Stimulated activated CD8-positive, alpha-beta memory T cell treated with anti-CD3 and anti-CD28 coated beads, Interleukin-7, amount 100 ng/mL, for 48 hours (primary cell): Measurements from ENCODE around the gene ACAD8.

Source experiments
- DNase-seq, 2 donors: peaks; one replicate each; pipeline ENCODE4 v3.0.0-alpha.2; 2020; ENCODE audit warnings: low read depth in 1 of 2; ENCODE audit errors: extremely low read depth in 1 of 2

The ACAD8 gene

GRCh38 chr11:134253188-134253993 lies at the start of gene ACAD8, which contains the start of gene THYN1:
ACAD8 (plus strand) TSS chr11:134253568; CDS start chr11:134253601, 33 bp downstream.
THYN1 (minus strand) TSS chr11:134253352; CDS start chr11:134252882, 470 bp downstream.
- DNase-seq = peak; percentile 91 to 96

- no peak for DNase-seq
These were observed 47.6 kb upstream of the ACAD8 start for GRCh38 chr11:134205729-134206128.

GRCh38 chr11:134206185-134206584 lies 47.2 kb upstream of the ACAD8 start:
- no peak for DNase-seq

- DNase-seq = peak in 1 of 2 donors; percentile 42
These were observed 45.7 kb upstream of the ACAD8 start for GRCh38 chr11:134207538-134208239.

GRCh38 chr11:134215836-134216235 lies 37.5 kb upstream of the ACAD8 start:
- no peak for DNase-seq

- DNase-seq = no peak
These were observed 36.6 kb upstream of the ACAD8 start for GRCh38 chr11:134216816-134217215.

- no peak for DNase-seq
These were observed 30.2 kb upstream of the ACAD8 start for GRCh38 chr11:134223121-134223520.

- DNase-seq = peak; percentile 91 to 95
These were observed 29.3 kb upstream of the ACAD8 start, which contains the start of the genes NCAPD3 and VPS26B for GRCh38 chr11:134223836-134224709. NCAPD3 (minus strand) TSS chr11:134223967; CDS start chr11:134223926, 41 bp downstream. VPS26B (plus strand) TSS chr11:134224671; CDS start chr11:134225123, 452 bp downstream.

GRCh38 chr11:134224710-134225664 lies 28.4 kb upstream of the ACAD8 start:
- peak; percentile 25 to 52 for DNase-seq

- DNase-seq = no peak
These were observed 26.5 kb upstream of the ACAD8 start for GRCh38 chr11:134226806-134227325.

- peak in 1 of 2 donors; percentile 27 for DNase-seq
These were observed 24.7 kb upstream of the ACAD8 start for GRCh38 chr11:134228625-134229024.

- no peak for DNase-seq
These were observed 24.1 kb upstream of the ACAD8 start for GRCh38 chr11:134229126-134229790.

GRCh38 chr11:134230339-134230738 lies 23.0 kb upstream of the ACAD8 start:
- DNase-seq = no peak

GRCh38 chr11:134231958-134232659 lies 21.3 kb upstream of the ACAD8 start:
- no peak for DNase-seq

- no peak for DNase-seq
These were observed 19.6 kb upstream of the ACAD8 start for GRCh38 chr11:134233729-134234179.

- no peak for DNase-seq
These were observed 18.0 kb upstream of the ACAD8 start for GRCh38 chr11:134235399-134235798.

- no peak for DNase-seq
These were observed 16.4 kb upstream of the ACAD8 start for GRCh38 chr11:134236834-134237556.

- no peak for DNase-seq
These were observed 15.8 kb upstream of the ACAD8 start for GRCh38 chr11:134237557-134237922.
